GM23338 (cell line): ENCODE measurements around the gene ISCU. TPM values are rescaled to one million over a fixed set of nuclear protein-coding genes. Genes with fewer than 3 reads are reported as not detected.

Source experiments
- ATAC-seq: fragments of 200-7000 bp; cut with Tn5 transposase; 3 replicates; pipeline ENCODE4 v1.9.1; 2020
- DNase-seq: peaks from one replicate; pipeline ENCODE4 v3.0.0-alpha.2; 2015; ENCODE audit warnings: low spot score
- H2AFZ ChIP-seq: fragments of 200-600 bp; sonication (generic); 2 replicates; pipeline ENCODE4 v1.8.0; 2016; ENCODE audit warnings: antibody characterized with exemption, mild to moderate bottlenecking, moderate library complexity
- H3F3A ChIP-seq: fragments of 200-600 bp; sonication (generic); replicated peaks from 2 replicates; pipeline ENCODE4 v1.8.0; 2017; ENCODE audit warnings: antibody characterized with exemption, mixed run types, low read depth
- H3K27ac ChIP-seq: fragments of 200-600 bp; sonication (generic); 2 replicates; pipeline ENCODE4 v1.6.1; 2016; ENCODE audit warnings: low read depth
- H3K27me3 ChIP-seq: fragments of 200-600 bp; sonication (generic); 2 replicates; pipeline ENCODE4 v1.8.0; 2016; ENCODE audit warnings: mild to moderate bottlenecking, mixed run types, moderate library complexity; ENCODE audit not compliant: insufficient read depth
- H3K36me3 ChIP-seq: fragments of 200-600 bp; sonication (generic); 2 replicates; pipeline ENCODE4 v1.8.0; 2016; ENCODE audit warnings: mild to moderate bottlenecking; ENCODE audit not compliant: insufficient read depth
- H3K4me1 ChIP-seq: fragments of 200-600 bp; sonication (generic); 2 replicates; pipeline ENCODE4 v1.8.0; 2016; ENCODE audit warnings: mild to moderate bottlenecking, moderate library complexity; ENCODE audit not compliant: insufficient read depth
- H3K4me2 ChIP-seq: fragments of 200-600 bp; sonication (generic); 2 replicates; pipeline ENCODE4 v1.7.1; 2017; ENCODE audit warnings: mixed run types
- H3K4me3 ChIP-seq: fragments of 200-600 bp; sonication (generic); 2 replicates; pipeline ENCODE4 v1.6.1; 2016; ENCODE audit warnings: mixed run types
- H3K79me2 ChIP-seq: fragments of 200-600 bp; sonication (generic); replicated peaks from 2 replicates; pipeline ENCODE4 v1.8.0; 2017; ENCODE audit warnings: mild to moderate bottlenecking; ENCODE audit not compliant: insufficient read depth
- H3K9me2 ChIP-seq: fragments of 200-600 bp; sonication (generic); 2 replicates; pipeline ENCODE4 v1.8.0; 2017; ENCODE audit not compliant: insufficient read depth
- H4K20me1 ChIP-seq: fragments of 200-600 bp; sonication (generic); replicated peaks from 2 replicates; pipeline ENCODE4 v1.8.0; 2017; ENCODE audit warnings: mild to moderate bottlenecking; ENCODE audit not compliant: insufficient read depth
- H3K27ac Mint-ChIP-seq: 2 replicates; pipeline ENCODE4 v1.8.0; 2020; ENCODE audit warnings: inconsistent platforms, mild to moderate bottlenecking, moderate library complexity, mixed read lengths
- H3K27me3 Mint-ChIP-seq: 3 replicates; pipeline ENCODE4 v1.8.0; 2022; ENCODE audit warnings: low read depth, mild to moderate bottlenecking, moderate library complexity, mixed read lengths, inconsistent platforms; ENCODE audit not compliant: insufficient read depth, poor library complexity
- H3K36me3 Mint-ChIP-seq: 3 replicates; pipeline ENCODE4 v1.8.0; 2021; ENCODE audit warnings: low read depth, mild to moderate bottlenecking, inconsistent platforms, moderate library complexity, mixed read lengths
- H3K4me1 Mint-ChIP-seq: 3 replicates; pipeline ENCODE4 v1.8.0; 2020; ENCODE audit warnings: mild to moderate bottlenecking, inconsistent platforms, mixed read lengths
- H3K4me3 Mint-ChIP-seq: 3 replicates; pipeline ENCODE4 v1.8.0; 2021; ENCODE audit warnings: moderate library complexity, mild to moderate bottlenecking, inconsistent platforms, mixed read lengths
- H3K9me3 Mint-ChIP-seq: 3 replicates; pipeline ENCODE4 v1.8.0; 2020; ENCODE audit warnings: moderate library complexity, mild to moderate bottlenecking, inconsistent platforms, mixed read lengths
- ETS1 ChIP-seq: IDR thresholded peaks from 2 replicates; pipeline ENCODE4 v1.6.1; 2016; ENCODE audit warnings: antibody characterized with exemption
- EZH2 ChIP-seq: fragments of 200-600 bp; sonication (generic); IDR thresholded peaks from one replicate; pipeline ENCODE4 v1.8.0; 2017; ENCODE audit warnings: antibody characterized with exemption, mild to moderate bottlenecking, low read depth; ENCODE audit not compliant: unreplicated experiment
- NANOG ChIP-seq: IDR thresholded peaks from 2 replicates; pipeline ENCODE4 v1.6.1; 2016; ENCODE audit warnings: antibody characterized with exemption, borderline replicate concordance
- REST ChIP-seq: IDR thresholded peaks from one replicate; pipeline ENCODE4 v1.6.1; 2018; ENCODE audit warnings: antibody characterized with exemption; ENCODE audit not compliant: unreplicated experiment
- ZNF114 ChIP-seq: fragments of 250-450 bp; sonication (Bioruptor Pico); IDR thresholded peaks from 2 replicates; pipeline ENCODE4 v1.5.0; 2020; ENCODE audit warnings: mild to moderate bottlenecking, moderate library complexity
- ZNF331 ChIP-seq: fragments of 250-450 bp; sonication (Bioruptor Pico); IDR thresholded peaks from 2 replicates; pipeline ENCODE4 v1.5.0; 2020; ENCODE audit warnings: low read depth, mild to moderate bottlenecking, moderate library complexity
- ZNF462 ChIP-seq: fragments of 250-450 bp; sonication (Bioruptor Pico); IDR thresholded peaks from 2 replicates; pipeline ENCODE4 v1.5.0; 2020; ENCODE audit warnings: mild to moderate bottlenecking, moderate library complexity
- polyA plus RNA-seq: library from polyadenylated mRNA; unstranded; fragments of >200 nt; fragmentation: Nextera tagmentation; extraction: Ambion mirVana; gene quantifications from 2 replicates; pipeline ENCODE4 v1.2.1, GENCODE V29; 2016
- total RNA-seq: library from RNA; depleted of rRNA; stranded (reverse); fragments of >200 nt; shearing (Covaris generic); gene quantifications from 2 replicates; pipeline ENCODE4 v1.2.3, GENCODE V29; 2014

Gene ISCU
- total and polyA plus RNA-seq, 2 experiments from 2014 or later = 123 to 129 TPM

GRCh38 chr12:108586306-108586705 lies 23.9 kb downstream of the ISCU start:
- Histone ChIP-seq H3F3A (no peaks in the 10 kb centered on the region), H3K9me2 (no peaks in the 10 kb centered on the region), H3K4me2 (no peak overlapping the region), H2AFZ (no peak overlapping the region), H4K20me1 (no peaks in the 10 kb centered on the region), H3K27me3 (no peaks in the 10 kb centered on the region), H3K4me3 (no peak overlapping the region), H3K36me3 (no peaks in the 10 kb centered on the region), H3K27ac (no peak overlapping the region), H3K4me1 (no peaks in the 10 kb centered on the region; the same call in 1 of the 2 replicates), H3K79me2 (no peaks in the 10 kb centered on the region)
- Mint-ChIP-seq H3K36me3 (no peaks in the 10 kb centered on the region), H3K27me3 (peaks cover 6% of the 10 kb centered on the region), H3K4me1 (peaks cover 22% of the 10 kb centered on the region), H3K27ac (no peak overlapping the region), H3K9me3 (no peaks in the 10 kb centered on the region), H3K4me3 (no peak overlapping the region)
- DNase-seq = no peak
- TF ChIP-seq NANOG = no peak
- no peak for TF ChIP-seq ZNF462 (CRISPR knock-in tag)
- TF ChIP-seq REST = no peak
- TF ChIP-seq ETS1 = no peak
- TF ChIP-seq ZNF114 (CRISPR knock-in tag) = no peak
- no peak for TF ChIP-seq EZH2
- TF ChIP-seq ZNF331 = no peak
- no peak for ATAC-seq
